Testis (tissue), 2 donors: Measurements from ENCODE around the gene MPND.

Experiments used
- POLR2A ChIP-seq: fragments of 450-650 bp; IDR thresholded peaks from one replicate; pipeline ENCODE4 v1.6.1; 2017; ENCODE audit warnings: antibody characterized with exemption, mild to moderate bottlenecking, moderate library complexity
- TF ChIP-seq, protein P1 (sequence below), 3 experiments: fragments of 450-650 bp in 2 of 3; fragments of 200-600 bp in 1 of 3; sonication (generic) in 1 of 3; IDR thresholded peaks; one replicate each; pipeline ENCODE4 v1.5.1; 2016 to 2019; ENCODE audit warnings: antibody characterized with exemption in 3 of 3, mild to moderate bottlenecking in 2 of 3, moderate library complexity in 1 of 3

DNA sequence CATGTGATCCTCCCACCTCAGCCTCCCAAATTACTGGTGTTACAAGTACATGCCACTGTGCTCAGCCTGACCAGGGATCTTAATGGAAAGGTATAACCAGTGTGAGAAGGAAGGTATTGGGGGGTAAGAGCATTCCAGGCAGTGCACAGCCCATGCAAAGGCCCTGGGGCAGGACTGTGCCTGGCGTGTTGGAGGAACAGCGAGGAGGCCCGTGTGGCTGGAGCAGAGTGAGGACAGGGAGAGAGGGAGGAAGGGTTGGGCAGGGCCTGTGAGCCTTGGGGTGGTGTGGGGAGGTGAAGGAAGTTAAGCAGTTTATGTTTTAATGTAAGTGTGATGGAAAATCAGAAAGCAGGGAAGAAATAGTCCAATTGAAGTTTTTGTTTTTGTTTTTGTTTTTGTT is 42.8 kb upstream of the MPND start:
- TF ChIP-seq POLR2A: no peak
- TF ChIP-seq, protein P1, sequence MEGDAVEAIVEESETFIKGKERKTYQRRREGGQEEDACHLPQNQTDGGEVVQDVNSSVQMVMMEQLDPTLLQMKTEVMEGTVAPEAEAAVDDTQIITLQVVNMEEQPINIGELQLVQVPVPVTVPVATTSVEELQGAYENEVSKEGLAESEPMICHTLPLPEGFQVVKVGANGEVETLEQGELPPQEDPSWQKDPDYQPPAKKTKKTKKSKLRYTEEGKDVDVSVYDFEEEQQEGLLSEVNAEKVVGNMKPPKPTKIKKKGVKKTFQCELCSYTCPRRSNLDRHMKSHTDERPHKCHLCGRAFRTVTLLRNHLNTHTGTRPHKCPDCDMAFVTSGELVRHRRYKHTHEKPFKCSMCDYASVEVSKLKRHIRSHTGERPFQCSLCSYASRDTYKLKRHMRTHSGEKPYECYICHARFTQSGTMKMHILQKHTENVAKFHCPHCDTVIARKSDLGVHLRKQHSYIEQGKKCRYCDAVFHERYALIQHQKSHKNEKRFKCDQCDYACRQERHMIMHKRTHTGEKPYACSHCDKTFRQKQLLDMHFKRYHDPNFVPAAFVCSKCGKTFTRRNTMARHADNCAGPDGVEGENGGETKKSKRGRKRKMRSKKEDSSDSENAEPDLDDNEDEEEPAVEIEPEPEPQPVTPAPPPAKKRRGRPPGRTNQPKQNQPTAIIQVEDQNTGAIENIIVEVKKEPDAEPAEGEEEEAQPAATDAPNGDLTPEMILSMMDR (IDR thresholded peaks at IDR 0.05): no peak
